ENCODE results near the gene OR5H6. TPM values are rescaled to one million over a fixed set of nuclear protein-coding genes. Genes with fewer than 3 reads are reported as not detected.

OR5H6 gene
- not detected in 2 replicates for total RNA-seq

DNA sequence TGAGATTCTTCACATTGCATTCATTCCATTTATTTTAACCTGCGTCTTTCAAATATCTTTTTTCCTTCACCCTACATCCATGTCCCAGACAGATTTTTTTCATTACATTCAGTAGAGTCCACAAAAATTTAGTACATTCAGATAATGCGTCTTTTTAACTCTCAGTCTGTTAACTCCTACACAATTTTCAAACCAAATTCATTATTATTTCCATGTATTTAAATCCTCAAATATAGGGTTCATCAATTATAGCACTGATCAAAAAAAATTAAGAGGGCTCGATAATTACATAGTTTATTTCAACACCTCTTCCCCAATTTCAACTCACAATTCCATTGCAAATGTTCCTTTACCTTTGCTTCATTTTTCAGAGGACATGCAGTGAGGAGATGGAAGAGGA is at the start of gene OR5H6:
OR5H6 (plus strand) TSS at position 301 of the 400 bp plus-strand sequence; CDS start at position 390, 89 bp downstream.

DNA sequence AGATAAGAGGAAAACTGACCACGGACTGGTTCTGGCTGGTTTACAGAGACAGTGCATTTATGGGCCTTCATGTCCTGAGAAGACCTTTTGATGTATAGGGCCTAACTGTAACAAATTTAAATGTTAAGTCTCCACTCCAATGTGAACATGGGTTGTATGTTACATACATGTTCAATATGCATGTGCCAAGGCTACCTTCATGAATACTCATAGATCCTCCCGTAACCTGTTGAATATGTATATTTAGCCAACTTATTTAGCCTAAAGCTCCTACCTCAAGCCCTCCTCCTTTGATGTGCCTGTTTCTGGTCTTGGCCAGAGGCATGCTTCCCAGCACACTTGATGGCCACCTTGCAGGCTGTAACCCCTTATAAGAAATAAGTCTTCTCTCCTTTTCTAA is 18.2 kb downstream of the OR5H6 start, which contains the start of gene OR5H2:
OR5H2 (plus strand) TSS at position 301 of the 400 bp plus-strand sequence. CDS start 398 bp downstream, outside the sequence.

Other genes with a start within 250 kb of the OR5H6 start
- not detected in 2 replicates for gene GABRR3, start 228.9 kb upstream of the OR5H6 start, total RNA-seq
- gene OR5AC2, start 177.1 kb upstream of the OR5H6 start, total RNA-seq = not detected in 2 replicates
- gene OR5H1, start 133.5 kb upstream of the OR5H6 start, total RNA-seq = not detected in 2 replicates
- gene OR5H14, start 116.8 kb upstream of the OR5H6 start, total RNA-seq = not detected in 2 replicates
- gene OR5H15, start 97.5 kb upstream of the OR5H6 start, total RNA-seq = not detected in 2 replicates
- not detected in 2 replicates for gene OR5H2, start 18.3 kb downstream of the OR5H6 start, total RNA-seq
- not detected in 2 replicates for gene OR5K4, start 89.6 kb downstream of the OR5H6 start, total RNA-seq
- not detected in 2 replicates for gene OR5K3, start 126.4 kb downstream of the OR5H6 start, total RNA-seq
- gene OR5K1, start 199.0 kb downstream of the OR5H6 start, total RNA-seq = not detected in 2 replicates
- not detected in 2 replicates for gene OR5K2, start 233.4 kb downstream of the OR5H6 start, total RNA-seq

Data from articular chondrocyte of knee joint (primary cell).